GM19025 (cell line): ENCODE measurements around the gene SLC2A5.
"Not testable (repeated sequence)": the region's sequence is repeated elsewhere in the genome, so short reads cannot be mapped to it uniquely, and the experiment has no call there.

Source experiments
- ATAC-seq: cut with Tn5 transposase; IDR thresholded peaks from one replicate; pipeline ENCODE4 v1.9.1; 2021; ENCODE audit warnings: mild to moderate bottlenecking, low read depth, moderate library complexity; ENCODE audit not compliant: unreplicated experiment

SLC2A5 gene

GRCh38 chr1:9038881-9039760 lies 30.3 kb downstream of the SLC2A5 start:
- no peak for ATAC-seq

GRCh38 chr1:9038338-9038650 lies 31.1 kb downstream of the SLC2A5 start:
- ATAC-seq = no peak

GRCh38 chr1:9037476-9038337 lies 31.7 kb downstream of the SLC2A5 start:
- no peak for ATAC-seq

GRCh38 chr1:9035226-9035625 lies 34.2 kb downstream of the SLC2A5 start:
- ATAC-seq = no peak

GRCh38 chr1:9033363-9033762 lies 36.1 kb downstream of the SLC2A5 start:
- ATAC-seq = no peak

- ATAC-seq = no peak
Observed at GRCh38 chr1:9031484-9032259, 37.8 kb downstream of the SLC2A5 start.

GRCh38 chr1:9031077-9031476 lies 38.4 kb downstream of the SLC2A5 start:
- ATAC-seq = not testable (repeated sequence)

- ATAC-seq = no peak
Observed at GRCh38 chr1:9028921-9029705, 40.3 kb downstream of the SLC2A5 start.

GRCh38 chr1:9027307-9027706 lies 42.1 kb downstream of the SLC2A5 start:
- no peak for ATAC-seq

- no peak for ATAC-seq
Observed at GRCh38 chr1:9025449-9025848, 44.0 kb downstream of the SLC2A5 start.

GRCh38 chr1:9024837-9025236 lies 44.6 kb downstream of the SLC2A5 start:
- no peak for ATAC-seq

- ATAC-seq = no peak
Observed at GRCh38 chr1:9022773-9023172, 46.7 kb downstream of the SLC2A5 start.

- ATAC-seq = not testable (repeated sequence)
Observed at GRCh38 chr1:9022026-9022738, 47.3 kb downstream of the SLC2A5 start.

GRCh38 chr1:9020305-9020704 lies 49.1 kb downstream of the SLC2A5 start:
- ATAC-seq = no peak

- ATAC-seq = no peak
Observed at GRCh38 chr1:9019896-9020295, 49.5 kb downstream of the SLC2A5 start.

GRCh38 chr1:9018333-9018732 lies 51.1 kb downstream of the SLC2A5 start:
- no peak for ATAC-seq

GRCh38 chr1:9016455-9016854 lies 53.0 kb downstream of the SLC2A5 start:
- ATAC-seq = no peak

- ATAC-seq = no peak
Observed at GRCh38 chr1:9014475-9015375, 54.7 kb downstream of the SLC2A5 start.
